ENCODE measurements around the gene PATZ1. TPM values are rescaled to one million over a fixed set of nuclear protein-coding genes. Genes with fewer than 3 reads are reported as not detected.
"Not testable (repeated sequence)": the region's sequence is repeated elsewhere in the genome, so short reads cannot be mapped to it uniquely, and the experiment has no call there.

The PATZ1 gene
- total RNA-seq, 1 experiment from 2014 or later, result 31.3 TPM

GRCh38 chr22:31323578-31324550 lies 22.3 kb downstream of the PATZ1 start:
- H3K27me3 ChIP-seq (ENCODE audit: low read length), result no peaks in the 10 kb centered on the region
- H4K20me1 ChIP-seq (ENCODE audit: low read length), result no peaks in the 10 kb centered on the region
- TF ChIP-seq CTCF (conservative IDR thresholded peaks at IDR 0.05; ENCODE audit: low read depth, low read length) (no peak), EZH2 (IDR thresholded peaks at IDR 0.05; ENCODE audit: low read length, unreplicated experiment) (no peak), EZH2phosphoT487 (IDR thresholded peaks at IDR 0.05; ENCODE audit: borderline replicate concordance, low read length) (no peak)
- DNase-seq (no peak), ATAC-seq (no peak)
- H3F3A ChIP-seq (ENCODE audit: low read length, unreplicated experiment), result no peaks in the 10 kb centered on the region
- ChIA-PET POLR2A (ENCODE audit: unreplicated experiment) (no interaction called here), CTCF (interaction anchor here (1.0 kb wide), 1 partner anchor 51 kb away, joined by 4 read pairs; no protein-coding TSS in a partner anchor)
- H3K36me3 ChIP-seq (ENCODE audit: low read depth, low read length), result no peaks in the 10 kb centered on the region
- no peak overlapping the region for H3K9ac ChIP-seq (ENCODE audit: low read length)
- H3K9me3 ChIP-seq (ENCODE audit: low read length), result no peaks in the 10 kb centered on the region
- H3K9me2 ChIP-seq (replicated peaks; ENCODE audit: low read length), result no peaks in the 10 kb centered on the region
- no peaks in the 10 kb centered on the region for H3K4me1 ChIP-seq (ENCODE audit: insufficient read depth, low read length)
- H2AFZ ChIP-seq (ENCODE audit: low read length), result no peak overlapping the region
- no peak overlapping the region for H3K4me3 ChIP-seq (ENCODE audit: low read length)
- intact Hi-C loops (cut with micrococcal nuclease), result no loop called here
- H3K4me2 ChIP-seq (ENCODE audit: low read length), result no peak overlapping the region
- no peaks in the 10 kb centered on the region for H3K79me2 ChIP-seq (ENCODE audit: low read length)
- H3K27ac ChIP-seq (ENCODE audit: low read length), result no peak overlapping the region
- BruUV-seq (replicated peaks), result no TSS peak

GRCh38 chr22:31321421-31321820 lies 24.7 kb downstream of the PATZ1 start:
- Histone ChIP-seq H2AFZ (ENCODE audit: low read length) (no peak overlapping the region), H3K4me3 (ENCODE audit: low read length) (no peak overlapping the region), H3K36me3 (ENCODE audit: low read depth, low read length) (no peaks in the 10 kb centered on the region), H4K20me1 (ENCODE audit: low read length) (no peaks in the 10 kb centered on the region), H3K9me3 (ENCODE audit: low read length) (no peaks in the 10 kb centered on the region), H3K27ac (ENCODE audit: low read length) (no peak overlapping the region), H3K4me1 (ENCODE audit: insufficient read depth, low read length) (no peaks in the 10 kb centered on the region), H3K79me2 (ENCODE audit: low read length) (no peaks in the 10 kb centered on the region), H3K27me3 (ENCODE audit: low read length) (no peaks in the 10 kb centered on the region), H3K9ac (ENCODE audit: low read length) (no peak overlapping the region), H3F3A (ENCODE audit: low read length, unreplicated experiment) (no peaks in the 10 kb centered on the region), H3K4me2 (ENCODE audit: low read length) (no peak overlapping the region), H3K9me2 (replicated peaks; ENCODE audit: low read length) (no peaks in the 10 kb centered on the region)
- TF ChIP-seq EZH2phosphoT487 (IDR thresholded peaks at IDR 0.05; ENCODE audit: borderline replicate concordance, low read length), result no peak
- TF ChIP-seq CTCF (conservative IDR thresholded peaks at IDR 0.05; ENCODE audit: low read depth, low read length), result no peak
- TF ChIP-seq EZH2 (IDR thresholded peaks at IDR 0.05; ENCODE audit: low read length, unreplicated experiment), result no peak
- intact Hi-C loops (cut with micrococcal nuclease), result no loop called here
- DNase-seq (no peak), ATAC-seq (no peak)
- CTCF ChIA-PET, result no interaction called here
- POLR2A ChIA-PET (ENCODE audit: unreplicated experiment), result no interaction called here
- BruUV-seq (replicated peaks), result no TSS peak

- H4K20me1 ChIP-seq (ENCODE audit: low read length); H3F3A ChIP-seq (ENCODE audit: low read length, unreplicated experiment); H3K27ac ChIP-seq (ENCODE audit: low read length); intact Hi-C loops (cut with micrococcal nuclease); H3K9me3 ChIP-seq (ENCODE audit: low read length); DNase-seq; H3K4me3 ChIP-seq (ENCODE audit: low read length); CTCF ChIA-PET; ATAC-seq; H3K9me2 ChIP-seq (replicated peaks; ENCODE audit: low read length); H2AFZ ChIP-seq (ENCODE audit: low read length); H3K27me3 ChIP-seq (ENCODE audit: low read length); POLR2A ChIA-PET (ENCODE audit: unreplicated experiment); H3K79me2 ChIP-seq (ENCODE audit: low read length); H3K9ac ChIP-seq (ENCODE audit: low read length); H3K36me3 ChIP-seq (ENCODE audit: low read depth, low read length); H3K4me1 ChIP-seq (ENCODE audit: insufficient read depth, low read length); H3K4me2 ChIP-seq (ENCODE audit: low read length); BruUV-seq (replicated peaks): not testable (repeated sequence)
These were observed 31.9 kb downstream of the PATZ1 start for GRCh38 chr22:31314220-31314619.

Data from PC-3 (cell line).